HL-60 (cell line): Measurements from ENCODE around the gene SHISA6.

Experiments used
- CTCF ChIP-seq: IDR thresholded peaks from one replicate; pipeline ENCODE4 v1.5.1; 2011; ENCODE audit warnings: low read length, control low read depth, inconsistent platforms; ENCODE audit not compliant: insufficient read depth
- GABPA ChIP-seq: IDR thresholded peaks from 2 replicates; pipeline ENCODE4 v1.6.1; 2012; ENCODE audit warnings: low read depth
- POLR2AphosphoS5 ChIP-seq: IDR thresholded peaks from 2 replicates; pipeline ENCODE4 v1.6.1; 2012; ENCODE audit warnings: low read depth

- TF ChIP-seq CTCF (no peak), GABPA (no peak), POLR2AphosphoS5 (no peak)
Observed at GRCh38 chr17:11467639-11468038, 226.6 kb downstream of the SHISA6 start.
